Breast epithelium (tissue), 4 donors: Measurements from ENCODE around the gene FGGY. TPM values are rescaled to one million over a fixed set of nuclear protein-coding genes. Genes with fewer than 3 reads are reported as not detected.
"Not testable (repeated sequence)": the region's sequence is repeated elsewhere in the genome, so short reads cannot be mapped to it uniquely, and the experiment has no call there.

Experiments used
- DNase-seq, 2 donors: peaks; one replicate each; pipeline ENCODE4 v3.0.0-alpha.2; 2019; ENCODE audit warnings: low spot score in 2 of 2
- H3K27ac ChIP-seq, 2 donors: fragments of 200-600 bp; sonication (generic) in 1 of 2; one replicate each; pipeline ENCODE4 v1.5.1; 2016 to 2019; ENCODE audit warnings: mild to moderate bottlenecking in 1 of 2
- H3K27me3 ChIP-seq, 2 donors: fragments of 200-600 bp; sonication (generic) in 1 of 2; one replicate each; pipeline versions ENCODE4 v1.5.1 to v1.6.0; 2017 to 2019; ENCODE audit warnings: control low read depth in 1 of 2, mild to moderate bottlenecking in 1 of 2
- H3K36me3 ChIP-seq: fragments of 200-600 bp; one replicate; pipeline ENCODE4 v1.5.1; 2019
- H3K4me1 ChIP-seq, 2 donors: fragments of 200-600 bp; sonication (generic); one replicate each; pipeline ENCODE4 v1.5.1; 2016 to 2019; ENCODE audit warnings: control low read depth in 1 of 2
- H3K4me3 ChIP-seq, 3 donors: fragments of 200-600 bp; sonication (generic); 1 replicate in 2 of 3; 2 replicates in 1 of 3; pipeline ENCODE4 v1.5.1; 2016 to 2019; ENCODE audit warnings: mild to moderate bottlenecking in 3 of 3, moderate library complexity in 2 of 3
- H3K9me3 ChIP-seq, 2 donors: fragments of 200-600 bp; sonication (generic) in 1 of 2; one replicate each; pipeline ENCODE4 v1.5.1; 2016 to 2019; ENCODE audit warnings: control low read depth in 1 of 2
- POLR2A ChIP-seq: fragments of 450-650 bp; IDR thresholded peaks from one replicate; pipeline ENCODE4 v1.6.1; 2016; ENCODE audit warnings: antibody characterized with exemption, mild to moderate bottlenecking, moderate library complexity
- POLR2AphosphoS5 ChIP-seq, 3 donors: sonication (generic); formaldehyde crosslinking; IDR thresholded peaks; one replicate each; pipeline ENCODE4 v1.6.1; 2017; ENCODE audit warnings: antibody characterized with exemption in 3 of 3
- intact Hi-C: fragments of 100-400 bp; cut with DNase I; formaldehyde crosslinking; loops from one replicate; pipeline ENCODE4 v1.15.1; 2023; ENCODE audit warnings: low total_unique reads
- total RNA-seq, 3 donors: library from RNA; depleted of rRNA; stranded (reverse); fragments of >200 nt; gene quantifications; one replicate each; pipeline ENCODE4 v1.1.0, GENCODE V29; 2016
- TF ChIP-seq, protein P1 (sequence below), 3 donors: fragments of 450-650 bp; IDR thresholded peaks; one replicate each; pipeline ENCODE4 v1.5.1; 2016 to 2017; ENCODE audit warnings: antibody characterized with exemption in 3 of 3, mild to moderate bottlenecking in 3 of 3, moderate library complexity in 3 of 3

The FGGY gene, protein sequence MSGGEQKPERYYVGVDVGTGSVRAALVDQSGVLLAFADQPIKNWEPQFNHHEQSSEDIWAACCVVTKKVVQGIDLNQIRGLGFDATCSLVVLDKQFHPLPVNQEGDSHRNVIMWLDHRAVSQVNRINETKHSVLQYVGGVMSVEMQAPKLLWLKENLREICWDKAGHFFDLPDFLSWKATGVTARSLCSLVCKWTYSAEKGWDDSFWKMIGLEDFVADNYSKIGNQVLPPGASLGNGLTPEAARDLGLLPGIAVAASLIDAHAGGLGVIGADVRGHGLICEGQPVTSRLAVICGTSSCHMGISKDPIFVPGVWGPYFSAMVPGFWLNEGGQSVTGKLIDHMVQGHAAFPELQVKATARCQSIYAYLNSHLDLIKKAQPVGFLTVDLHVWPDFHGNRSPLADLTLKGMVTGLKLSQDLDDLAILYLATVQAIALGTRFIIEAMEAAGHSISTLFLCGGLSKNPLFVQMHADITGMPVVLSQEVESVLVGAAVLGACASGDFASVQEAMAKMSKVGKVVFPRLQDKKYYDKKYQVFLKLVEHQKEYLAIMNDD
- total RNA-seq = 10 to 100 TPM; 16.2 to 50.3 (median 29.2) TPM

DNA sequence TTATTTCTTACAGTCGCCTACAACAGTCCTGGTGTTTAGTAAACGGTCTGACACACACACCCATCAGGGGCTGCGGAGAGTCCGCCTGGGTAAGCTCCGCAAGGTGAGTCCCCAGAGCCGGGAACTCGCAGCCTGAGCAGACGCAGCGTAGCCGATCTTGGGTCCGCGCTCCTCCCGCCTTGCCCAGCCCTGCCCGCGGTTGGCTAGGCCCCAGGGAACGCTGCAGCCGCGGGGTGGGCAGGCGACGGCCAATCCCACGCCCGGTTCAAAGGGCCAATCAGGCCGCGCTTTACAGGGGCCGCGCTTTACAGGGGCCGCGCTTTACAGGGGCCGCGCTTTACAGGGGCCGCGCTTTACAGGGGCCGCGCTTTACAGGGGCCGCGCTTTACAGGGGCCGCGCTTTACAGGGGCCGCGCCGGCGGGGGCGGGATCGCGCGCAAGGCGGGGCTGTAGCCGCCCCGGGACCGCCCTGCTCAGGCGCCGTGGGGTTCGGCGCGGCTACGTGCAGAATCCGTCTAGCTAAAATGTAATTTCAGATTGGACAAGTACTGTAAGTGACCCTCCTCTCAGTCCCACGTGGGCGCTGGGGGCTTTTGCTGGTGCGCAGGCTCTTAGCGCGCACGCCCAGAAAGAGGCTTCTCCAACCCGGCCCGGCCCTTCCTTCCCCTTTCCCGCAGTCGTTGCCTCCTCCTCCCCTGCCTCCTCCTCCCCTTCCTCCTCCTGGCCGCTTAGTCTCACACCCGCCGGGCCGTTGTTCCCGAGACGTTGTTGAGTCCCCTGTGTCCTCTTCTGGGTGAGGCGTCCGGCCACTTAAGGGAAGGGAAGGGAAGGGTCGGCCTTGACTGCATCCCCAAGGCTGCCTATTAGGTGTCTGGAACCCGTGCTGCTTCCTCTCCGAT lies at the start of gene FGGY:
FGGY (plus strand) TSS at position 737 of the 899 bp plus-strand sequence. CDS start 24,456 bp downstream, outside the sequence.
- peak; percentile 94 to 97 for DNase-seq
- Histone ChIP-seq H3K4me1 (no peaks in the 10 kb centered on the region), H3K27ac (peak within 1 kb of the TSS; percentile 98 to 99), H3K36me3 (no peaks in the 10 kb centered on the region), H3K27me3 (no peaks in the 10 kb centered on the region), H3K4me3 (peak within 1 kb of the TSS; percentile 43 to 69 (median 63)), H3K9me3 (no peaks in the 10 kb centered on the region)
- intact Hi-C loops = no loop called here
- TF ChIP-seq, protein P1, sequence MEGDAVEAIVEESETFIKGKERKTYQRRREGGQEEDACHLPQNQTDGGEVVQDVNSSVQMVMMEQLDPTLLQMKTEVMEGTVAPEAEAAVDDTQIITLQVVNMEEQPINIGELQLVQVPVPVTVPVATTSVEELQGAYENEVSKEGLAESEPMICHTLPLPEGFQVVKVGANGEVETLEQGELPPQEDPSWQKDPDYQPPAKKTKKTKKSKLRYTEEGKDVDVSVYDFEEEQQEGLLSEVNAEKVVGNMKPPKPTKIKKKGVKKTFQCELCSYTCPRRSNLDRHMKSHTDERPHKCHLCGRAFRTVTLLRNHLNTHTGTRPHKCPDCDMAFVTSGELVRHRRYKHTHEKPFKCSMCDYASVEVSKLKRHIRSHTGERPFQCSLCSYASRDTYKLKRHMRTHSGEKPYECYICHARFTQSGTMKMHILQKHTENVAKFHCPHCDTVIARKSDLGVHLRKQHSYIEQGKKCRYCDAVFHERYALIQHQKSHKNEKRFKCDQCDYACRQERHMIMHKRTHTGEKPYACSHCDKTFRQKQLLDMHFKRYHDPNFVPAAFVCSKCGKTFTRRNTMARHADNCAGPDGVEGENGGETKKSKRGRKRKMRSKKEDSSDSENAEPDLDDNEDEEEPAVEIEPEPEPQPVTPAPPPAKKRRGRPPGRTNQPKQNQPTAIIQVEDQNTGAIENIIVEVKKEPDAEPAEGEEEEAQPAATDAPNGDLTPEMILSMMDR (IDR thresholded peaks at IDR 0.05) = no peak
- TF ChIP-seq POLR2AphosphoS5 (IDR thresholded peaks at IDR 0.05) (peak; percentile 93 to 94 (median 93)), POLR2A (peak; percentile 81)

DNA sequence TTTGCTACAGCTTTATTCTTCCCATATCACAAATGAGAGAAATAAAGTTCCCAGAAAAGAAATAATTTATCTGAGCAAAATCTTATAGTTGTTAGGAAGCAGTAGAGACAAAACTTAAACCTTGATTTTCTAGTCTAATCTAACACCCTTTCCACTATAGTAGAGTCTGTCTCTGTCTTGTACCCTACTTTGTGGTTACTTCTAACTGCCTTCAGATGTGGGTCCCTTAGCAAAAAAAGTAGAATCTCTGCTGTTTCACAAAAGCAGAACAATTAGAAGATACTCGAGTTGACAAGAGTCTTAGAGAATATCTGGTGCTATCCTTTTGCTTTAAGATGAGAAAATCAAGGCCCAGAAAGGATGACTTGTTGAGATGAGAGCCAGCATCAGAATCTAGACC lies 48.1 kb upstream of the FGGY start:
- no peak overlapping the region for H3K4me3 ChIP-seq
- no peak for TF ChIP-seq POLR2A
- TF ChIP-seq, protein P1 (IDR thresholded peaks at IDR 0.05) = no peak
- no peak for TF ChIP-seq POLR2AphosphoS5 (IDR thresholded peaks at IDR 0.05)
- no peaks in the 10 kb centered on the region for H3K9me3 ChIP-seq
- intact Hi-C loops = no loop called here
- no peaks in the 10 kb centered on the region for H3K4me1 ChIP-seq
- H3K36me3 ChIP-seq = no peaks in the 10 kb centered on the region
- H3K27ac ChIP-seq = peak overlapping the region in 1 of 2 donors; percentile 2
- no peaks in the 10 kb centered on the region for H3K27me3 ChIP-seq
- no peak for DNase-seq

DNA sequence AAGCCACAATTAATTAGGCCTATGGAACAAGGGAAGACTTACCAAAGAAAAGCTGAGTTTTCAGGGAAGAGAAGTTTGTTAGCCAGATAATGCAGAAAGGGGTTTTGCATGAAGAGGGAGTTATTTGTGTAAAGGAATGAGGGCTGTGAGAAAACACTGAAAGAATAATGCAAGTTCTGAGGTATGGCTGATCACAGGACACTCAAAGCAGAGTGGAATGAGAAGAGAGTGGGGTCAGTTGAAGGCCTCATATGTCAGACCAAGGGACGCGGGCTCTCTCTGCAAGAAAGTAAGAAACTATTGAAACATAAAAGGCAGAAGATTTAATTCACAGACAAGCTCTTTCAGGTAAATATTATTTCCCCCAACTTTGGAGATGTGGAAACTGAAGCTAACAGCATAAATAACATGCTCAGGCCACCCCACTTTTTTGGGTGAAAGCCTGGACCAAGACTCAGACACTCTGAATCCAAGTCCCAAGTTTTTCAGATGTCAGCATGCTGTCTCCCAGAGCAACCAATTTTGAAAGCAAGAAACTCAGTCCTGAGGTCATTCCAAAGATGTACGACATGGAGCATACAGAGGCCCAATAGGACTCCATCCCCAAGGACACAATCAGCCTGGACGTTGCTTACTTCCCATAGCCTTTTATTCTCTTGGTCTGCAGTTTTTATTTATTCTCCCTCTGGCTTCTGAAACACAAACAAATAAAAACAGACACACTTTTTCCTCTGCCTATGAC lies 47.3 kb upstream of the FGGY start:
- H3K27ac ChIP-seq = peak overlapping the region in 1 of 2 donors; percentile 61
- no peak overlapping the region for H3K4me3 ChIP-seq
- DNase-seq = no peak
- H3K9me3 ChIP-seq = no peaks in the 10 kb centered on the region
- TF ChIP-seq POLR2A (no peak), POLR2AphosphoS5 (IDR thresholded peaks at IDR 0.05) (no peak)
- TF ChIP-seq, protein P1 (IDR thresholded peaks at IDR 0.05) = no peak
- no peaks in the 10 kb centered on the region for H3K36me3 ChIP-seq
- intact Hi-C loops = no loop called here
- no peaks in the 10 kb centered on the region for H3K27me3 ChIP-seq
- H3K4me1 ChIP-seq = no peaks in the 10 kb centered on the region

DNA sequence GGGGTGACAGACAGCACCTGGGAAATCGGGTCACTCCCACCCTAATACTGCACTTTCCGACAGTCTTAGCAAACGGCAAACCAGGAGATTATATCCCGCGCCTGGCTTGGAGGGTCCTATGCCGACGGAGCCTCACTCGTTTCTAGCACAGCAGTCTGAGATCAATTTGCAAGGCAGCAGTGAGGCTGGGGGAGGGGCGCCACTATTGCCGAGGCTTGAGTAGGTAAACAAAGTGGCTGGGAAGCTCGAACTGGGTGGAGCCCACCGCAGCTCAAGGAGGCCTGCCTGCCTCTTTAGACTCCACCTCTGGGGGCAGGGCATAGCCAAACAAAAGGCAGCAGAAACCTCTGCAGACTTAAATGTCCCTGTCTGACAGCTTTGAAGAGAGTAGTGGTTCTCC lies 45.8 kb upstream of the FGGY start:
- H3K4me1 ChIP-seq, intact Hi-C loops, H3K4me3 ChIP-seq, H3K27me3 ChIP-seq, H3K27ac ChIP-seq, H3K9me3 ChIP-seq, H3K36me3 ChIP-seq, DNase-seq: not testable (repeated sequence)

DNA sequence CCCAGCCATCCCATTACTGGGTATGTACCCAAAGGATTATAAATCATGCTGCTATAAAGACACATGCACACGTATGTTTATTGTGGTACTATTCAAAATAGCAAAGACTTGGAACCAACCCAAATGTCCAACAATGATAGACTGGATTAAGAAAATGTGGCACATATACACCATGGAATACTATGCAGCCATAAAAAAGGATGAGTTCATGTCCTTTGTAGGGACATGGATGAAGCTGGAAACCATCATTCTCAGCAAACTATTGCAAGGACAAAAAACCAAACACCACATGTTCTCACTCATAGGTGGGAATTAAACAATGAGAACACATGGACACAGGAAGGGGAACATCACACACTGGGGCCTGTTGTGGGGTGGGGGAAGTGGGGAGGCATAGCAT lies 40.5 kb upstream of the FGGY start:
- H3K27ac ChIP-seq, H3K36me3 ChIP-seq, intact Hi-C loops: not testable (repeated sequence)

More for the DNA sequence above, 40.5 kb upstream of the FGGY start:
- not testable (repeated sequence) for H3K4me1 ChIP-seq, H3K27me3 ChIP-seq, H3K9me3 ChIP-seq, H3K4me3 ChIP-seq, DNase-seq
